Measurements from ENCODE around the gene ATRNL1.

ATRNL1 gene

DNA sequence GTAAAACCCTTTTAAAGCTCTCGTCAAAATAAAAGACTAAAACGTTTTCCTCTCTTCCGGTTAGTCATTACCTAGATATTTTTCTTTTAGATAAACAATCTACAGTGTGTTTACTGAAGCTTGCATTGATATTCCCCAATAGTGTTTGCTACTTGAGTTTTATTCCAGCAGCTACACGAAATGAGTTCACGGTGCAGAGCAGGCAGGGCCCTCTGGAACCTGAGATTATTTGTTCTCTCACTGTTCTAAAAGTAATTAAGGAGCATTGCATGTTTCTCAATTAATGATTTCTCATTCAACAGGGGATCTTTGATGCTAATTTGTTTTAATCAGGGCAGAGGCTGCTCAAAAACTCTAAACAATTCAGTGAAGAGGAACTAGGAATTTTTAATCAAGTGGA, 860.1 kb downstream of the ATRNL1 start:
- DNase-seq (ENCODE audit: low read depth) = no peak

DNA sequence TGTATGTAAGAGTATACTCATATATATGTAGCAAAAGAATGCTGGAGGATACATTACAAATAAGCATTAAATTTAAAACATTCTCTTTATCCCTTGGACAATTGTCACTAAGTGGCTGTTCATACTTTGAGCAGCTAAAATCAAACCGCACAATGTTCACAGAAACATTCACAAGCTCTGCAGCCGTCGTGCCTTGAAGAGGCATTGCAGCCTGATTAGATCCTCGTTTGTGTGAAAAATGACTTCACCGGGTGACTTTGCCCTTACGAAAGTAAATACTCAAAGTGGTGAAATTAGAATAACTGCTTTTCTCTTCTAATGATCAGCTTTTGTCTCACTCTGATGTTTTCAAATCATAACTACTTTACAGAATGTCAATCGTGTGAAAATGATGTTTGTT, 860.8 kb downstream of the ATRNL1 start:
- no peak for DNase-seq (ENCODE audit: low read depth)

DNA sequence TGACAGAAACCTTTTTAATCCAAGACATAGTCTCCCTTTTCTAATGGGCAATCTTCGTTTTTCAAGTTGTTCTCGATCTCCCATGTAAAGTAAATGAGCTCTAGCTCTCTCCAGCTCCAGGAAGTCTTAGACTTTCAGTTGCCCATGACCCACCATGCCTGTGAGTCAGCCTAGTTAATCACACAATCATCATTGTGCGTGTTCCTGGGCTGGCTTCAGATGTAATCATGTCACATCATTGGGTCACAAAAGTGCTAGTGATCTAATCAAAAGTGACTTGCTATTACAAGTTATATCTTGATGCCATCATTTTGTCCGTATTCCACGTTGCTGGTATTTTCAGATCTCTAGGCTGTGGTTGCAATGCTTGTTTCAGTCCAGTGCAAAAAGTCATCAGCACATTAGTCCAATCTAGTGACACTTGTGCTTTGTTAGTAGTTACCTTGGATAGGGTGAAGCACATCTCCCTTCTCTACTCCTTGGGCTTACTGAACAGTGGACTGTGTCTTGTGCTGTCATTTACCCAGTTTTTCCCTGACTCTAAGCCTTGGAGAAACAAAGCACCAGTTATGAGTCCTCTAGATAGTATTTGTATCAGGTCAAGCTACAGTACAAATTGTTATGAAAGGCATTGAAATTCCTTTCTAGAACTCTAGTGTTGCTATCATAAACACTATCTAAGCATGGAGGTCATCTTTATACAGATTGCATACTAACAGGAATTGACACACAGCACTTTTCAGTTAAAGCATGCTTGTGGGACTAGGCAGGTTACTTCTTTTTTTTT, 863.3 kb downstream of the ATRNL1 start:
- no peak for DNase-seq (ENCODE audit: low read depth)

DNA sequence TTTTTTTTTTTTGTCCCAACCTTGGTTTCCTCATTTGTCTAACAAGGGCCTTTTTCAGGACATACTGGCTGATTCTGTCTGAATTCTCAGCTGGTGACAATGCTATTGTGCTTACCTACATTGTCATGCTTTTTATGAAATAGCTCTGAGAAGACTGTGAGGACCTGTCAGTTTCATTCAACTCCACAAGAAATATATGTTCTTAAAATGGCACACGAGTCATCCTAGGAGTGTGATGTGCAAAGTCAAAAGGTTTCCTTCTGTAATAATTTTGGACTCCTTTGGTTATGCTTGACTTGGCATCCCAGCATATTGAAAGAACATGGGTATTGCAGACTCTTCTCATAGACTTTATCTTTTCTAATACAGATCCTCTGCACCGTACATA, 863.8 kb downstream of the ATRNL1 start:
- no peak for DNase-seq (ENCODE audit: low read depth)

DNA sequence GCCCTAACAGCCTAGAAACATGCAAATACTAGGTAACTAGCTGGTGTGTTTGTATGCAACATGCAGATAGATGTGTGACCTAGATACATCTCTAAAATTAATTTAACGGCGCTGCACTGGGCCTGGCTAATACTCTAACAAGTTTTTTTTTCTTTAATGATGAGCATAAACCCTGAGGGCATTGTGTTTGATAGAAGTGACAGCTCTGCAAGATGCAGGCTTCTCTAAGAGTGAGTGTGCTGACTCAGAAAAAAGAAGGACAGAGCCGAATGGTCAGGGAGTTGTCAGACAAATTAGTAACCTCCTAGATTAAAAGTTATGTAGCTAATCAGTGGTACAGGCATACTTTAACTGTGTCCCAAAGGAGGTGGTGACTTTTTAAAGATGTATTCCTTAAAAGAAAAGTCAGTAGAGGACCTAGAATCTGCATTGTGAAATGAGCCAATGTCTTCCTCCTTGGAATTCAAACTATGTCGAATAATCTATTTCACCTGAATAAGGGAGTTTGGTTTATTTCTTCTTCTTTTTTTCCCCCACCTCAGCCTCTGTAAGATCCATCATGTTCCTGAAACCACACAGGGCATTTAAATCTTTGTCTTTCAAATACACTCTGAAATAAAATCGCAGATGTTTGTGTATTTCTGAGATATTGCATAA, 864.7 kb downstream of the ATRNL1 start:
- DNase-seq (ENCODE audit: low read depth) = no peak

DNA sequence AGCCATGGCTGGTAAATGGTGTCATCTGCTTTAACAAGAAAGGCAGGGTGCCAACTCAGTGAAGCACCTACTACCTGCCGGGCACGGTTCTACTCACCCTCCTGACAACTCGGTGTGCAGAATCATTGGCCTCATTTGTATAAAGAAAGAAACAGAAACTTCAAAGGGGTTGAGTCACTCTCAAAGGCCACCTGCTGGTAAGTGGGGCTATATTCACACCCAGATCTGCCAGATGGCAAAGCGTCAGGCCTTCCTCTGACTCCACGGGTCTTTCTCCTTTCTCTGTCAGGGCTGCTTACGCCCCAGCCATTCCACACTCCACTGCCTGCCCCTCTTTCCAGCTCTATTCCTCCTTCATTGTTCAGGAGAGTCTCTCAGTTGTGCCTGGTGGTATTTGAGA, 870.7 kb downstream of the ATRNL1 start:
- no peak for DNase-seq (ENCODE audit: low read depth)

DNA sequence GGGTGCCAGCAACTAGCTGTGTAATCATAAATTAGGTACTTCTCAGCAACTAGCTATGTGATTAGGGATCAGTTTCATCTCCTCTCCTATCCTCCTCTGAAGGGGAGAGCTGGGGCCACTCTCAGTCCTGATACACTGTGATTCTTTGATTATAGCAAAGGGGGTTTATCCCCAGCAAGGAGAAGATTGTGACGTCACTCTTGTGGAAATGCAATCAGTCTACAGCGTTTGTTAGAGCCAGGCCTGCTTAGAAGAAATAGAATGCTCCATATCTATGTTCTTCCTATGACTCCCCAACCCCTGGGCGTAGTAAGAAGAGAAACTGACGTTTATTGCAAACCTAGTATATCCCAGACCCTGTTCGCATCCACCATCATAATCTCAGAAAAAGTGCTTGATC, 871.7 kb downstream of the ATRNL1 start:
- DNase-seq (ENCODE audit: low read depth) = no peak

DNA sequence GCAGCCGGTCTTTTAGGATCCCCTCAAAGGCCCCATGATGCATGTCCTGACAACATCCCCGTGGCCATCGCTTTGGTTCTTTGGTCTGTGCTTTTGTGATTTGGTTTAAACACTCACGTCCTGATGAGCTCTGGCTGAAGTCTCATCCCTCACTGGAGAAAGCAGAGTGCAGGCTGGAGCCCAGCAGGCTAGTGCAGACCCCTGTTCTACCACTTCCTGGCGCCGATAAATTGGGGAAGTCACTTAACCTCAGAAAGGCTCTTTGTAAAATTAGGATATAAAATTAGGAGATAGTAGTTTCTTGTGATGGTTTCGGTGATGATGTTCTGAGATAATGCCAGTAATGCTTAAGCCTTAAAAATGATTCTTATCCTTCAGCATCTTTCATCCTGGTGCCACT, 872.2 kb downstream of the ATRNL1 start:
- no peak for DNase-seq (ENCODE audit: low read depth)

DNA sequence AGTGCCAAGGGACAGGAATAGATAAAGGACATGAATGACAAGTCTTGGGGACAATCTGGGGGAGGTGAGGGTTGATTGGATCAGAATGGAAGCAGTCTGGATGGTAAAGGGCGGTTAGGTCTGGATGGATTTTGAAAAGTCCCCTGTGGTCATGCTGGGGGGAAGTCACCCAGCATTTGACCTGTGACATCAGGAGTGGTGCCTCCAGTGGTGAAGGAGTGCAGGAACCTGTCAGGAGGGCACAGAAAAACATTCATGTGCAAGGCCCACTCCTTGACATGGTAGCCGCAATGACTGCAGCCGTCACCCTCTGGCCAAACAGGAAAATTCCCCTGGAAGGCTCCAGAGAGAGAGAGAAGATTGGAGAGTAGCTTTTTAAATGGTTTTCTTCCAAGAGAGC, 875.1 kb downstream of the ATRNL1 start:
- no peak for DNase-seq (ENCODE audit: low read depth)

DNA sequence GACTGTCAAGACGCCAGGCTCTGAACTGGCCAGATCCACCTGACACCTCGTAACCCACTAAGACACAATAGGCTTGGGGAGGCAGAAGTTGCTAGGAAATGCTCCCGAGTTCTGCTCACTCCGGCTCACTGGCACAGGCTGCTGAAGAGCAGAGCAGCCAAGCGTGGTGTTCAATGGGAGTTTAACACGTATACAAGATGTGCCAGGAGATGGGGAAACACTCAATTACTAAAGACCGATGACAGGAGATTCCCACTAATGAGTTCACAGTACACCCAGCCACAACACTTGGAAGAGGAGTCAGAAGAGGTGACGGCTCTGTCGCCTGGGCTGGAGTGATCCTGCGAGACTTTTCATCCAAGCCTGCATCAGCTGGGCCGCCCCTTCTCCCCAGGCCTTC, 876.4 kb downstream of the ATRNL1 start:
- no peak for DNase-seq (ENCODE audit: low read depth)

DNA sequence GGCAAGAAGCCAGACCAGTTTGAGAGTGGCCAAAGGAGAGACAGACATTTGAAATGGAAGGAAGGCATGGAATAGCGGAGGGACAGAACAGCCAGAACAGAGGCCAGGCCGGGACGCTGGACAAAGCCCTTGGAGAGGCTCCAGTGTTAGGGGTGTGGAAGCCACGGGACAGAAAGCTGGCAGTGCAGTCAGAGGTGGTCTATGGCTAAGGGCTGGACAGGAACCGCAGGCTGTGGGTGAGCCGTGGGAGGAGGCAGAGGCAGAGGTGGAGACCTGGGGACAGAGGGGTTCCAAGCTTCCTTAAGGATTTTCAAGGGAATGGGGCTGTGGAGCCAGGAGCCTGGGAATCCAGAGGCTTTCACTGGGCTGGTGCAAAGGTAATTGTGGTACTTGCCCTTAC, 878.8 kb downstream of the ATRNL1 start:
- DNase-seq (ENCODE audit: low read depth) = no peak

DNA sequence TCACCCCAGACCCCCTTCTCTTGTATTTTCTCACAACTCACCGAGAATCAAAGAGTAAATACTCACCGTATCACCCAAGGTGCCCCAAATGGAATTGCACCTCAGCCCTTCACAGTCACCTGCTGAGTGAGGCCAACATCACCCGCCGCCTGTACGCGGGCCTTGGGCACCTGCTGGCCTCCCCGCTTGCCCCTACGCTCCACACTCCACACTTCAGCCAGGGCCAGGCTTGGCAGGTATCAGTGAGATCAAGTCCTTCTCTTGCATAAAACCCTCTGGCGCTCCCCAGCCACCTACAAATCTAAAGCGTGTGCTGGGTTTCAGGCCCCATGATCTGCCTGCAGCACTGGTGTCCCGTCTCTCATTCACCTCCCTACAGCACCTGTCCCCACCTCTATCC, 879.3 kb downstream of the ATRNL1 start:
- DNase-seq (ENCODE audit: low read depth) = no peak

DNA sequence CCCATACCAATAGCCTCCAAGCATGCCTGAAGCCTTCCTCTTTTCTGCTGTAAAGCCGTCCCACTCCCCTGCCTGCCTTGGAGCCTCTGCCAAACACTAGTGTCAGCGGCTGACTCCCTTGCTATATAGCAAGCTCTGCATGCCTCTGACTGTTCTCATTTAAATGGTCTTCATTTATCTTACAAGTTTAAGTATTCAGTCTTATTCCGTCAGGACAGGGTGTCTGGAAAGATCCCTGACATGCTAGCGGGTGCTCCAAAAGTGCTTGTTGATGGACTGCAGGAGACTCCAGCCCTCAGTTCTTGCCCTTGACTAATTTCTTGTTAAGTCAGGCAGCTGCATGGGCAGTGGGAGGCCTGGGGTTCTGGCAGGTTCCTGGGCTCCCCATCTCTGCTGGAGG, 881.2 kb downstream of the ATRNL1 start:
- no peak for DNase-seq (ENCODE audit: low read depth)

DNA sequence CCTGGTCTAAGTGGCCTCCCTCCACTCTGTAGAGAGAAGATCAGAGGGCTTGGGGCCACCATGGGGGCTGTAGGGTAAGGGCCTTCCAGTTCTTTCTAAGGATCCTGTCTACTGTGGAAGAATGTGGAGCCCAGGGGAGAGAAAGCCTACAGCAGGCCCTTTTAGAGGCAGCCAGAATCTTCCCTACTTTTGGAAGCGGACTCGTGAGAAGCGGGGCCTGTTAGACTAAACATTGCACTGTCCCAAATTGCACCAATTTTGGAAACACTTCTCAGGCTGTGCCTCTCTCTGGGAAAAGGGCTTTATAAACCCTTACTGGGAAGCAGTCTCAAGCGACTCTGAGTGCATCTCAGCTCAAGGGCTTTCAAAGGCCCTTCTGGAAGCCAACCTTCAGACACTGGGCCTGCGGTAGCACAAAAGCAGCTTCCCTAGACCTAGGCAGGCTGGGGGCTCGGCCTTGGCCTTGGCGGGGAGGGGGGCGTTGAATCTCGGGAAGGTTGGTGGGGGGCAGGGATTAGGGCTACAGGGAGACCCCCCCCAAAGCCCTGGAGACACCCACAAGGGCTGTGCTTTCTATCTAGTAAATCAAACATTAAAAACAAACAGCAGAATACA, 881.8 kb downstream of the ATRNL1 start:
- no peak for DNase-seq (ENCODE audit: low read depth)

DNA sequence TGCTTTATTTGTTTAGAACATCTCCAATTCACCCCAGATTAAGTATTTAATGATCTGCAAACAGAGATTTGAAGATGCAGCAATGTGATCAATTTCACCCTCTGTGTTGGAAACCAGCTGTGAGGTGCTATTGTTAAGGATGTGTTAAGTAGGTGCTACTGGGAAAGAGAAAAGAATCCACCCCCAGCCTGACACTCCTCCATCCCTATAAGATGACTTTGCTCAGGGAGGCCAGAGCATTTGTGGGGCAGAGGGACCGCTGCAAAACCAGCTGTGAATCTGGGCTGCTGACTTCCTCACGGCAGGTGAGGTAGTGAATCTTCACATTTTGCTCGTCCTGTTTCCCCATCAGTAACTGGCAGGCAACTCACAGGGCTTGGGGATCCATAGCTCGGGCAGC, 882.3 kb downstream of the ATRNL1 start:
- DNase-seq (ENCODE audit: low read depth) = no peak

DNA sequence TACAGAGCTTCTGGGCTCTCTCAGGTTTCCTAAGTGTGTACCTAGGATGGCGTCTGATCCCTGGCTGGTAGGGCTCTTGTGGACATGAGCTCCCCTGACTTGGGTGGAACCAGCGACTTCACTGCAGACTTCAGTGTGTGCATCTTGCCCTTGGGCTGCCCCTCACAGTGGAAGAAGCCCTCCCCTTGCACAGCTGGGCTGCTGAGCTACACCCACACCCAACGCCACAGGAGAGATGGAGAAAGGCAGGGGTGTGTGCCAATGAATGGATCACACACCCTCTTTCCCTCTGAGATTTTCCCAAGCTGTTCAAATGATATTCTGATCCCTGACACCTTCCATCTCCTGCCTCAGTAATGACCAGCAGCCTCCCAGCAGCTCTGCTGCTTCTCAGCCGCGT, 883.2 kb downstream of the ATRNL1 start:
- no peak for DNase-seq (ENCODE audit: low read depth)

DNA sequence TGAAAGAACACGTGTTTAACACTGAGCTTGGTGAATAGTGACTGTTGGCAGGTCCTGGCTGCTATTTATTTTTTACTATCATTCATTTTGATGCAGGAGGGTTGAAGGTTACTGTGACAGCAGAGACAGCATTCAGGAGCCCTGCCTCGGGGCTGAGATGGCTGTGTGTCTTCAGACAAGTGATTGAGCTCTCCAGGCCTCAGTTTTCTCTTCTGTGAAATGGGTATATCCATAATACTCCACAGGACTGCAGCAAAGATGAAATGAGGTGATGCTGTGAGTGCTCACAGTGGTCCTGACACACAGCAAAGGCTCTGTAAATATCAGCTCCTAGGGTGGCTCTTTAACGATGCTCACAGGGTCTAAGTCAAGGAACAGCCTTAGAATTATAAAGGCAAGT, 884.7 kb downstream of the ATRNL1 start:
- no peak for DNase-seq (ENCODE audit: low read depth)

DNA sequence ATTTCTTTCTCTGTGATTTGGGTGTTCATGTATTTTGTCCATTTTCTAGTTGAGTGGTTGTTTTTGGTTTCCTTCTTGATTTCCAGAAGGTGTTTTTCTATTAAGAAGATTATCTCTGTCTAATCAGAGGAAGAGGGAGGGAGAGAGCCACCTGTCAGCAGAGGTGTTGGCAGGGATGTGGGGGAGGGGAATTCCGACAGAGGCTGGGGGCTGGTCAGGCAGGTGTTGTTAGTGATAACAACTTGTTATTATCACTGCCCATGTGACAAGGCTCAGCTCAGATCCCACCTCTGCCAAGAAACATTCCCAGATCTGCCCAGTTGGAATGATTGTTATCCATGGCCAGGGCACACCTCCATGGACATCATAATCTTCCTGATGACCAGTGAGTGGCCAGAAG, 886.4 kb downstream of the ATRNL1 start:
- DNase-seq (ENCODE audit: low read depth) = no peak

DNA sequence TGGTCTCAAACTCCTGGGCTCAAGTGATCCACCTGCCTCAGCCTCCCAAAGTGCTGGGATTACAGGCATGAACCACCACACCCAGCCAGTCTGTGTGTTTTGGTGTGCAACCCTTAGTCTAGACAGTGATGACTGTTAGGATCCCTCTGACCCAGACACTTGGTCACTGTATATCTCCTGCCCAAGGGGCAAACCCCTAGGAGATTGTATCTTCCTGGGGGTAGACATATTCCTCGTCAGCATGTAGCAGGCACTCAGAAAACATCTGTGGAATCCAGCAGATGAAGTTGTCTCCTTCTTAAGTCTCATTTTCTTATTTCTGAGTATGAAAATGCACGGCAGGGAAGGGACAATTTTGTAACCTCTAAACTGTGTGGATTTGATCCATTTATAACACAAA, 887.3 kb downstream of the ATRNL1 start:
- DNase-seq (ENCODE audit: low read depth) = no peak

DNA sequence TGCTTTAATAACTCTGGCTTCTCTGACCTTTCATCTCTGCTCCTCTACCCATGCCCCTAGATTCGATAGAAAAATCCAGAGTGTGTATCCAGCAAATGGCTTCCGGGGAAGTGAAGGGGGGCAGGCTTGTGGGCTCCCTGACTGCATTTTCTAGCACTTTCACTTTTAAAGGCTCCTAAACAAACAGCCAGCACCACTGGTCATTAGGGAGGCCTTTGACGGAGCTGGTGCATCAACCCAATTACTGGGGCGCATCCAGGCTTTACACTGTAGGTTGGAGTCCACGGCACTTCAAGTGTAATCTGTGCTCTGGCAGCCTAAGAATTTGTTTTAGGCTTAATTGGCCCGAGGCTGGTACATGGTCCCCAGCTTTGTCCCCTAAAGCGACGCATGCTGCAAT, 887.9 kb downstream of the ATRNL1 start:
- DNase-seq (ENCODE audit: low read depth) = no peak

DNA sequence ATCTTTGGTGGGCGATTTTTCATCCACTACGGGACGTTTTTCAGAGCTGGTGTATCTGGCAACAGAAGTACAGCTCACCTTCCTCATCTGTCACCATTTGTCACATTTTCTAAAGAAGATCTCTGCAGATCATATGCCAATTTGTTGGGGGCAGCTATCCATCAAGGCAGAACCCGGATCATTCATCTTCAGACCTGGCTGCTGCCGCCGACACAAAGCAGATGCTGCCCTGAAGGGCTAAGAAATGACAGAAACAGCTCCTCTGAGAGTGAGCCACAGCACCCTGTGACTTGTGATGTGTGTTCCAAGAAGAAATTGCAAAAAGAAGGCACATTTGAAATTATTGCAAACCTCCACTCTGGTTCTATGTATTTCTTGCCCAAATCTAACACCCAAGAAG, 888.9 kb downstream of the ATRNL1 start:
- no peak for DNase-seq (ENCODE audit: low read depth)

DNA sequence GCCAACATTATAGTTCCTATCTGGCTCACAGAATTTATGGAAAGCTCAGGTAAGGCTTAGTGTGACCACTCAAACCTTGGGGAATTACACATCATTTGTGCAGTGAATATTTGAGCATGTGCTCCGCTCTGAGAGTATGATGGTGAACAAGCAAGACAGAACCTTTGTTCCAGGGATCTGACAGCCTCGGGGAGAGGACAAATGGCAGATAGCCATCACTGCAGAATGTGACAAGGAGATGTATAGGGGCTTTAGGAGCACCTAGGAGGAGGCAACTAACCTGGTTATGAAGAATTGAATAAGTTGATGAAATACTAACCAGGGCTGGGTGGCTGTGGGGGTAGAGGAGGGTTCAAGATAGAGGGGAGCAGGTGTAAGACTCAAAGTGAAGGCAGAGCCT, 889.4 kb downstream of the ATRNL1 start:
- DNase-seq (ENCODE audit: low read depth) = no peak

DNA sequence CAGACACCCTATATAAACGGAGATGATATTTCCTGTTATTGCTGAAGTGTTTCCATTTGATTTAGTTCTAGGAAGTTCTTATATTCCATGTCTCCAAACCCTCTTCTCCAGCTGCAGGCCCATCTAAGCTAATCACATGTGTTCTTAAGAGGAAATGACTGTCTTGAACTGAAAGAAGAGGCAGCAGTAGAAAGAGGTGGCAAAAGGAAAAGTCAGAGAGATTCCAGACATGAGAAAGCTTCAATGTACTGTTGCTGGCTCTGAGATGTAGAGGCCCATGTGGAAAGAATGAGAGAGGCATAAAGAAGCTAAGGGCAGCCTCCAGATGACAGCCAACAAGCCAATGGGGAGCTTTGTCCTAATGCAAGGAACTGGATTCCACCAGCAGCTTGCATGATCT, 892.6 kb downstream of the ATRNL1 start:
- no peak for DNase-seq (ENCODE audit: low read depth)

DNA sequence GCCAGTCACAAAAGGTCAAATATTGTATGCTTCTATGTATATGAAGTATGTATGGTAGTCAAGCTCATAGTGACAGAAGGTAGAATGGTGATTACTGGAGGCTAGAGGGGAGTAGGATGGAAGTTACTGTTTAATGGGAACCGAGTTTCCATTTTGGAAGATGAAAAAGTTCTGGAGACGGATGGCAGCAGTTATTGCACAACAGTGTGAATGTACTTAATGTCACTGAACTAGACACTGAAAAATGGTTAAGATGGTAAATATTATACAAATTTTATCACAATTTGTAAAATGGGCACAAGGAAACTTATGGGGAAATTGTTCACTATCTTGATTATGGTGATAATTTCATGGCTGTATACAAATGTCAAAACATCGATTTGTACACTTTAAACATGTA, 895.2 kb downstream of the ATRNL1 start:
- DNase-seq (ENCODE audit: low read depth) = no peak

Measured in T-helper 22 cell (primary cell).